Pancreas (tissue), 10 donors: ENCODE results near the gene CDH4. TPM values are rescaled to one million over a fixed set of nuclear protein-coding genes. Genes with fewer than 3 reads are reported as not detected.
A peak's percentile ranks its signal among the peaks of the same experiment; 100 is the strongest.

Experiments
- ATAC-seq, 4 donors: fragments of 200-7000 bp; cut with Tn5 transposase; one replicate each; pipeline versions ENCODE4 v1.8.0 to v1.9.1; 2020; ENCODE audit warnings: mild to moderate bottlenecking in 4 of 4, moderate library complexity in 4 of 4
- DNase-seq, 6 donors: peaks; one replicate each; pipeline ENCODE4 v3.0.0-alpha.2; 2020
- FAIRE-seq: peaks from 2 replicates; lab custom pipeline; 2012; peaks lifted over from hg19 to GRCh38; lab: Jason Lieb, UNC
- H3K27ac ChIP-seq, 4 donors: fragments of 200-600 bp; sonication (generic); 1 replicate in 3 of 4; 2 replicates in 1 of 4; pipeline versions ENCODE4 v1.5.0 to v1.8.0; 2020
- H3K27me3 ChIP-seq, 4 donors: fragments of 200-600 bp; one replicate each; pipeline ENCODE4 v1.8.0; 2021
- H3K36me3 ChIP-seq, 3 donors: fragments of 200-600 bp; sonication (generic) in 1 of 3; one replicate each; pipeline versions ENCODE4 v1.5.0 to v1.8.0; 2020 to 2021
- H3K4me1 ChIP-seq, 3 donors: fragments of 200-600 bp; one replicate each; pipeline ENCODE4 v1.8.0; 2021
- H3K4me3 ChIP-seq, 4 donors: fragments of 200-600 bp; sonication (generic) in 2 of 4; one replicate each; pipeline versions ENCODE4 v1.5.0 to v1.8.0; 2020 to 2021
- H3K9me3 ChIP-seq, 4 donors: fragments of 200-600 bp; one replicate each; pipeline ENCODE4 v1.8.0; 2021
- CTCF ChIP-seq, 4 donors: fragments of 200-600 bp; sonication (generic) in 3 of 4; IDR thresholded peaks; one replicate each; pipeline versions ENCODE4 v1.5.0 to v1.8.0; 2021; ENCODE audit warnings: antibody characterized with exemption in 4 of 4
- WGBS, 2 donors: extraction: QIAGEN DNeasy Blood & Tissue Kit; methylation state at CpG; one replicate each; pipeline ENCODE4 v1.1.7; 2013; 5-methylcytosine and 5-hydroxymethylcytosine counted together
- intact Hi-C, 3 donors: fragments of 100-400 bp; cut with DNase I; formaldehyde crosslinking; loops; one replicate each; pipeline versions ENCODE4 v1.11.1 to v1.14.2; 2022
- polyA plus RNA-seq, 2 donors: library from polyadenylated mRNA; stranded (reverse); fragments of 200-250 nt; gene quantifications; one replicate each; pipeline ENCODE4 v1.2.3, GENCODE V29; 2013
- total RNA-seq, 6 donors: library from RNA; stranded (reverse); fragmentation: NEBNext Ultra II Directional in 4 of 6; extraction: Animal tissue kit (Norgen Biotek cat#: 25700) in 4 of 6; gene quantifications; one replicate each; pipeline versions ENCODE4 v1.2.1 to v1.2.4, GENCODE V29; 2021 to 2023
- donor health status: healthy with polysubstance abuse.
- donor health status: DM: no; HTN: no; CAD: no; lungs with moderate emphysema.
- donor health status: DM: no; HTN: no; CAD: no.
- donor health status: control.
- donor health status: control.
- donor health status: Bipolar disorder and iron deficiency.
- donor health status: DM: yes; HTN: yes; CAD: no.
- donor health status: DM: no; HTN: no; CAD: no.
- donor health status: DM: no; HTN: no; CAD: no.
- donor health status: DM: yes; HTN: yes; CAD: no.

CDH4 gene
- total and polyA plus RNA-seq, 8 donors, result 0.04 to 1.4 (median 0.27) TPM

DNA sequence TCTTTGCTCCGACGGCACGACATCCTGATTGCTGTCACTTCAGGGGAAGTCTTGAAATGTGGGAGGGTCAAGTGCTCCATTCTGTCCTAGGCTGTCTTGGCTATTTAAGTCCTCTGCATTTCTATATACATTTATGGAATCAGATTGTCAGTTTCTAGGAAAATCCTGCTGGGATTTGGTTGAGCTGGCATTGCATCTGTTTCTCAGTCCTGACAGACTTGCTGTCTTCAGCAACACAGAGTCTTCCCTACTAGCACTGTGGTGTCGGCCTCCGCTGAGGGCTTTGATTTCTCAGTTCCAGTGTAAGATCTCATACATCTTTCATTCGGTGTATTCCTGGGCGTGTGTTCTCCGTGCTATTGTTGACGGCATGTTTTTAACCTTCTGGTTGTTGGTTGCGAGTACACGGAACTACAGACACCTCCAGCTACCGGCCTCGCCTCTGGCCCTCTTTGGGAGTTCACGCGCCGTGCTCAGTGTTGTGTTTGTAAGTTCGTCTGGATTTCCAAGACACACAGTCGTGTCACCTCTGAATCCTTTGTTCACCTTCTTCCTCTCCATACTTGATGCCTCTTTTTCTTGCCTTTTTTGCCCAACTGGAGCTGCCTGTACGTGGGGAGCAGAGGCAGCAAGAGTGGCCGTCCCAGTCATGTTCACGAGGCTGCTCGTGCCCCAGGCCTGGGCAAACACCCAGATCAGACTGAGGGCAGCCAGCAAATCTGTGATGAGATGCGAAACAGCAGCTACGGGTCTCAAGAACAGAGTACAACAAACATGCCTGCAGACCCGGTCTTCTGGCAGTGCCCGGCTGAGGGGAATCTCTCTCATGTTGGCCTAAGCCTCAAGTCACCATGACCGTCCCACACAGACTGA lies 720.8 kb downstream of the CDH4 start:
- no peak overlapping the region for H3K4me3 ChIP-seq
- no peak overlapping the region for H3K27ac ChIP-seq
- intact Hi-C loops, result no loop called here
- no peaks in the 10 kb centered on the region for H3K27me3 ChIP-seq
- H3K36me3 ChIP-seq, result peaks cover 0 to 21% (median 5%) of the 10 kb centered on the region in 3 donors
- WGBS, 2 donors, result 90 to 93% methylated on average over 27 of the region's 27 CpGs
- H3K9me3 ChIP-seq, result no peaks in the 10 kb centered on the region
- no peak for TF ChIP-seq CTCF (IDR thresholded peaks at IDR 0.05)
- ATAC-seq (no peak), FAIRE-seq (no peak), DNase-seq (no peak)
- no peaks in the 10 kb centered on the region for H3K4me1 ChIP-seq

DNA sequence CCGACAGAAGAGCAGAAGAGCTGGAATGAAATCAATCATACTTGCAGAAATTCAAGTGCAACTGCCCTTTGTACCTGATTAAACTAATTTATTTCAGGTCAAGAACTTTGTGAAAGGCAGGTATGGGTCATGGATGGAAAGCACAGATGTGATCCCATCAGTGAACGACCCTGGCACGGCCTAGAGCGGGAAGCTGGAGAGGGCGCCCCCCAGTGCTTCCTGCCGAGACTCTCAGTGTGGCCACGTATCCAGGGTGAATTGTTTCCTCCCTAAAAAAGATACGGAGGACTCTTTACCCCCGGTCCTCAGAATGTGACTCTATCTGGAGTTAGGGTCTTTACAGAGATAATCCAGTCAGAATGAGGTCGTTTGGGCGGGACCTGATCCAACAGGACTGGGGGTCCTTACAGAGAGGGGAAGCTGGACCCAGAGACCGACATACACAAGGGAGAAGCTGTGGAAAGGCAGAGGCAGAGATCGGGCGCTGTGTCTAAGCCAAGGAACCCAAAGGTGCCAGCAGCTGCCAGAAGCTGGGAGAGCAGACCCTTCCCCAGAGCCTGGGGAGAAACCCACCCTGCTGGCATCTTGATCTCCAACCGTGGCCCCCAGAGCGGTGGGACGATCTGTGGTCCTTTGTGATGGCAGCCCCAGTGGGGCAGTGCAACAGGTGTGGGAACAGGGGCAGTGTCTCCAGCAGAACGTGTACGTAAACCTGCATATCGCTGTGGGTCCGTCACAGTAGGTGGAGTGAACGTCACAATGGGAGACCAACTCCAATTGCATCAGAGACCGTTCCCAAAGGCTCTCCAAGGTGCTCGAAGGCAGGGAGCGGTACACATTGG lies 721.7 kb downstream of the CDH4 start:
- ATAC-seq (no peak), FAIRE-seq (no peak), DNase-seq (peak in 1 of 6 donors; percentile 32)
- Histone ChIP-seq H3K9me3 (no peaks in the 10 kb centered on the region), H3K27me3 (no peaks in the 10 kb centered on the region), H3K4me1 (no peaks in the 10 kb centered on the region), H3K4me3 (no peak overlapping the region), H3K27ac (no peak overlapping the region), H3K36me3 (peaks cover 0 to 21% (median 5%) of the 10 kb centered on the region in 3 donors)
- no peak for TF ChIP-seq CTCF (IDR thresholded peaks at IDR 0.05)
- intact Hi-C loops, result no loop called here
- WGBS, 2 donors, result 92 to 94% methylated on average over 25 of the region's 25 CpGs

- H3K9me3 ChIP-seq, result no peaks in the 10 kb centered on the region
- FAIRE-seq (no peak), ATAC-seq (no peak), DNase-seq (peak in 1 of 6 donors; percentile 39)
- H3K4me3 ChIP-seq, result no peak overlapping the region
- no peak overlapping the region for H3K27ac ChIP-seq
- WGBS, 2 donors, result 94 to 95% methylated on average over 14 of the region's 14 CpGs
- no peaks in the 10 kb centered on the region for H3K4me1 ChIP-seq
- intact Hi-C loops, result no loop called here
- H3K36me3 ChIP-seq, result peaks cover 0 to 21% (median 5%) of the 10 kb centered on the region in 3 donors
- no peaks in the 10 kb centered on the region for H3K27me3 ChIP-seq
- TF ChIP-seq CTCF (IDR thresholded peaks at IDR 0.05), result no peak
These were observed 722.2 kb downstream of the CDH4 start for GRCh38 chr20:61974357-61974665.

DNA sequence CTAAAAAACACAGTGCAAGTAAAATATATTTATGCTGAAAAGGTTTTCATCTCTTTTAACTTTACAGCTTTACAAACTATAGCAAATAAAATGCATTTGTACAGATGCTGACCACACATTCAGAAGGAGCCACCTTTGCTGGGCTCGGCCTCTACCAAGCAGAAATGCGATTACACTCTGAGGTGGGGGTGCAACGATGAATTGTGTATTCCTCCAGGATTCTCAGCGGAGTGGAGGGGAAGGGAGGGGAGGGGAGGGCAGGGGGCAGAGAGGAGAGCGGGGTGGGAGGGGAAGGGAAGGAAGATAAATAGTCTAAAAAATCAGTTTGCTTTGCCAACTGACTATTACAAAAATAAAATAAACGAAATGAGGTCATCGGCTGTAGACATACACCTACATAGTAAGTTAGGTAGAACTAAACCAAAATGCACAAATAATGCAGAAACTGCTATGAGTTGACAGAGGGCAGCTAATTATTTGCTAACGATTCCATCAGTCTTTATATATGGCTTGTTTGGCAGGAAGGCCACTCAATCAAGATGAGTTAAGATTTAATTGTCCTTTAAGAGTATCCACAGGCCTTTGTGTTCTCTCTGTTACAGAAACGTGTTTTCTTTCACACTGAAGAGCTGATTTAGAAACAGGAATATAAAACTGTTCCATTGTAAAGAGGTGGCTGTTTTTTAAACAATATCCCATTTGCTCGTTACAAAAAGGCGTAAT lies 723.5 kb downstream of the CDH4 start:
- DNase-seq, result no peak
- intact Hi-C loops, result no loop called here
- no peak overlapping the region for H3K27ac ChIP-seq
- no peaks in the 10 kb centered on the region for H3K4me1 ChIP-seq
- WGBS, 2 donors, result 87 to 88% methylated on average over 11 of the region's 11 CpGs
- H3K9me3 ChIP-seq, result no peaks in the 10 kb centered on the region
- H3K4me3 ChIP-seq, result no peak overlapping the region
- peaks cover 0 to 21% (median 5%) of the 10 kb centered on the region in 3 donors for H3K36me3 ChIP-seq
- TF ChIP-seq CTCF (IDR thresholded peaks at IDR 0.05), result no peak
- no peak for FAIRE-seq
- no peak for ATAC-seq
- H3K27me3 ChIP-seq, result no peaks in the 10 kb centered on the region
